Neural cell (in vitro differentiated cells): ENCODE measurements around the gene LRRC8C.

Source experiments
- EP300 ChIP-seq: fragments of 450-650 bp; conservative IDR thresholded peaks from 2 replicates; pipeline ENCODE4 v1.6.1; 2014; ENCODE audit warnings: antibody characterized with exemption, mild to moderate bottlenecking, moderate library complexity; ENCODE audit not compliant: poor library complexity, severe bottlenecking
- EZH2 ChIP-seq: fragments of 200-600, 300-800 bp; shearing (Covaris generic), sonication (generic); IDR thresholded peaks from 2 replicates; pipeline ENCODE4 v1.6.1; 2014; ENCODE audit warnings: antibody characterized with exemption, low read length, borderline replicate concordance, mild to moderate bottlenecking; ENCODE audit not compliant: insufficient read depth, poor library complexity, severe bottlenecking
- MXI1 ChIP-seq: fragments of 450-650 bp; conservative IDR thresholded peaks from 2 replicates; pipeline ENCODE4 v1.6.1; 2014; ENCODE audit warnings: antibody characterized with exemption, mild to moderate bottlenecking; ENCODE audit not compliant: poor library complexity, severe bottlenecking
- POLR2AphosphoS5 ChIP-seq: IDR thresholded peaks from 2 replicates; pipeline ENCODE4 v1.6.1; 2012
- RAD21 ChIP-seq: fragments of 450-650 bp; conservative IDR thresholded peaks from 2 replicates; pipeline ENCODE4 v1.6.1; 2014; ENCODE audit warnings: antibody characterized with exemption, mild to moderate bottlenecking, moderate library complexity
- REST ChIP-seq: IDR thresholded peaks from 2 replicates; pipeline ENCODE4 v1.6.1; 2012; ENCODE audit warnings: borderline replicate concordance
- SMC3 ChIP-seq: fragments of 450-650 bp; conservative IDR thresholded peaks from 2 replicates; pipeline ENCODE4 v1.6.1; 2014; ENCODE audit warnings: antibody characterized with exemption, mild to moderate bottlenecking, moderate library complexity; ENCODE audit not compliant: poor library complexity
- TAF1 ChIP-seq: IDR thresholded peaks from 2 replicates; pipeline ENCODE4 v1.6.1; 2012; ENCODE audit warnings: low read depth
- TF ChIP-seq, protein P1 (sequence below): fragments of 450-650 bp; IDR thresholded peaks from 2 replicates; pipeline ENCODE4 v1.5.1; 2014; ENCODE audit warnings: antibody characterized with exemption, mild to moderate bottlenecking, moderate library complexity; ENCODE audit not compliant: poor library complexity, severe bottlenecking

GRCh38 chr1:89584211-89584610 is 48.7 kb upstream of the LRRC8C start:
- TF ChIP-seq, protein P1, sequence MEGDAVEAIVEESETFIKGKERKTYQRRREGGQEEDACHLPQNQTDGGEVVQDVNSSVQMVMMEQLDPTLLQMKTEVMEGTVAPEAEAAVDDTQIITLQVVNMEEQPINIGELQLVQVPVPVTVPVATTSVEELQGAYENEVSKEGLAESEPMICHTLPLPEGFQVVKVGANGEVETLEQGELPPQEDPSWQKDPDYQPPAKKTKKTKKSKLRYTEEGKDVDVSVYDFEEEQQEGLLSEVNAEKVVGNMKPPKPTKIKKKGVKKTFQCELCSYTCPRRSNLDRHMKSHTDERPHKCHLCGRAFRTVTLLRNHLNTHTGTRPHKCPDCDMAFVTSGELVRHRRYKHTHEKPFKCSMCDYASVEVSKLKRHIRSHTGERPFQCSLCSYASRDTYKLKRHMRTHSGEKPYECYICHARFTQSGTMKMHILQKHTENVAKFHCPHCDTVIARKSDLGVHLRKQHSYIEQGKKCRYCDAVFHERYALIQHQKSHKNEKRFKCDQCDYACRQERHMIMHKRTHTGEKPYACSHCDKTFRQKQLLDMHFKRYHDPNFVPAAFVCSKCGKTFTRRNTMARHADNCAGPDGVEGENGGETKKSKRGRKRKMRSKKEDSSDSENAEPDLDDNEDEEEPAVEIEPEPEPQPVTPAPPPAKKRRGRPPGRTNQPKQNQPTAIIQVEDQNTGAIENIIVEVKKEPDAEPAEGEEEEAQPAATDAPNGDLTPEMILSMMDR, result no peak
- no peak for TF ChIP-seq EZH2
- TF ChIP-seq RAD21, result no peak
- no peak for TF ChIP-seq SMC3
- no peak for TF ChIP-seq REST
- no peak for TF ChIP-seq EP300
- TF ChIP-seq POLR2AphosphoS5, result no peak
- TF ChIP-seq TAF1, result no peak
- TF ChIP-seq MXI1, result no peak
